DND-41 (cell line): ENCODE measurements around the gene BRD3.

Source experiments
- CTCF ChIP-seq: IDR thresholded peaks from 2 replicates; pipeline ENCODE4 v1.5.1; 2012; ENCODE audit warnings: borderline replicate concordance, low read length, moderate library complexity, mild to moderate bottlenecking; ENCODE audit not compliant: poor library complexity, severe bottlenecking; ENCODE audit errors: extremely low read depth
- EZH2 ChIP-seq: IDR thresholded peaks from 3 replicates; pipeline ENCODE4 v1.6.1; 2012; ENCODE audit warnings: borderline replicate concordance, low read depth, mild to moderate bottlenecking, moderate library complexity, low read length, inconsistent platforms; ENCODE audit not compliant: severe bottlenecking

GRCh38 chr9:134024214-134024792, 43.5 kb downstream of the BRD3 start:
- TF ChIP-seq CTCF (no peak), EZH2 (no peak)
